ENCODE results near the gene CADM1. TPM values are rescaled to one million over a fixed set of nuclear protein-coding genes. Genes with fewer than 3 reads are reported as not detected.

The CADM1 gene
- total RNA-seq, 1 donor, result 0.45 TPM

- no peak overlapping the region for H3K4me3 ChIP-seq (ENCODE audit: low read depth, low read length)
- peak; percentile 61 for TF ChIP-seq CTCF (IDR thresholded peaks at IDR 0.05; ENCODE audit: insufficient read depth, low read length)
- DNase-seq (ENCODE audit: low read depth), result peak; percentile 42
Measured at GRCh38 chr11:115334932-115335788, 169.1 kb downstream of the CADM1 start.

GRCh38 chr11:115333949-115334348 is 170.3 kb downstream of the CADM1 start:
- H3K4me3 ChIP-seq (ENCODE audit: low read depth, low read length), result no peak overlapping the region
- no peak for TF ChIP-seq CTCF (IDR thresholded peaks at IDR 0.05; ENCODE audit: insufficient read depth, low read length)
- no peak for DNase-seq (ENCODE audit: low read depth)

GRCh38 chr11:115333121-115333520 is 171.1 kb downstream of the CADM1 start:
- no peak overlapping the region for H3K4me3 ChIP-seq (ENCODE audit: low read depth, low read length)
- no peak for TF ChIP-seq CTCF (IDR thresholded peaks at IDR 0.05; ENCODE audit: insufficient read depth, low read length)
- no peak for DNase-seq (ENCODE audit: low read depth)

GRCh38 chr11:115330684-115331482 is 173.3 kb downstream of the CADM1 start:
- no peak for TF ChIP-seq CTCF (IDR thresholded peaks at IDR 0.05; ENCODE audit: insufficient read depth, low read length)
- DNase-seq (ENCODE audit: low read depth), result no peak
- H3K4me3 ChIP-seq (ENCODE audit: low read depth, low read length), result no peak overlapping the region

- DNase-seq (ENCODE audit: low read depth), result no peak
- no peak for TF ChIP-seq CTCF (IDR thresholded peaks at IDR 0.05; ENCODE audit: insufficient read depth, low read length)
- no peak overlapping the region for H3K4me3 ChIP-seq (ENCODE audit: low read depth, low read length)
Measured at GRCh38 chr11:115326526-115326925, 177.7 kb downstream of the CADM1 start.

- TF ChIP-seq CTCF (IDR thresholded peaks at IDR 0.05; ENCODE audit: insufficient read depth, low read length), result no peak
- no peak overlapping the region for H3K4me3 ChIP-seq (ENCODE audit: low read depth, low read length)
- DNase-seq (ENCODE audit: low read depth), result no peak
Measured at GRCh38 chr11:115325523-115325922, 178.7 kb downstream of the CADM1 start.

Data from fibroblast of the aortic adventitia (primary cell).